ENCODE measurements around the gene KCNK10. TPM values are rescaled to one million over a fixed set of nuclear protein-coding genes. Genes with fewer than 3 reads are reported as not detected.

KCNK10 gene
- total RNA-seq, 2 experiments from 2014 or later = not detected

- H3K4me3 Mint-ChIP-seq = no peak overlapping the region
- ATAC-seq (ENCODE audit: poor library complexity) = no peak
- peak in 1 of 14 experiments; percentile 27 for DNase-seq
These were observed 159.3 kb downstream of the KCNK10 start for GRCh38 chr14:88163731-88164255.

GRCh38 chr14:88156127-88156526 is 166.9 kb downstream of the KCNK10 start:
- Histone ChIP-seq H3K9me3 (ENCODE audit: control insufficient read depth in 1 of 2, insufficient read depth in 1 of 2, low read length in 2 of 2) (peaks cover 0 to 3% of the 10 kb centered on the region in 2 experiments), H3K27ac (ENCODE audit: low read depth in 1 of 2, low read length in 2 of 2) (no peak overlapping the region), H3K4me1 (ENCODE audit: insufficient read depth, low read length) (no peaks in the 10 kb centered on the region), H3K36me3 (ENCODE audit: insufficient read depth, low read length) (no peaks in the 10 kb centered on the region), H3K4me3 (ENCODE audit: low read length) (no peak overlapping the region), H3K27me3 (ENCODE audit: control insufficient read depth in 1 of 2, insufficient read depth in 2 of 2, low read length in 2 of 2) (no peaks in the 10 kb centered on the region)
- H3K36me3 Mint-ChIP-seq (ENCODE audit: low read depth) = no peaks in the 10 kb centered on the region
- no peaks in the 10 kb centered on the region for H3K9me3 Mint-ChIP-seq
- CTCF ChIA-PET = no interaction called here
- H3K27ac Mint-ChIP-seq = no peak overlapping the region
- no peaks in the 10 kb centered on the region for H3K4me1 Mint-ChIP-seq (ENCODE audit: low read depth)
- DNase-seq (no peak), ATAC-seq (ENCODE audit: poor library complexity) (no peak)
- H3K4me3 Mint-ChIP-seq = no peak overlapping the region
- POLR2A ChIA-PET = no interaction called here
- intact Hi-C loops (cut with DNase I, micrococcal nuclease) = no loop called here
- no peak for TF ChIP-seq CTCF (IDR thresholded peaks at IDR 0.05)
- peaks cover 4% of the 10 kb centered on the region for H3K27me3 Mint-ChIP-seq

More at GRCh38 chr14:88163731-88164255, 159.3 kb downstream of the KCNK10 start:
- H3K36me3 Mint-ChIP-seq (ENCODE audit: low read depth) = no peaks in the 10 kb centered on the region
- TF ChIP-seq CTCF (IDR thresholded peaks at IDR 0.05) = no peak
- no peaks in the 10 kb centered on the region for H3K27me3 ChIP-seq (ENCODE audit: control insufficient read depth in 1 of 2, insufficient read depth in 2 of 2, low read length in 2 of 2)
- no peaks in the 10 kb centered on the region for H3K4me1 Mint-ChIP-seq (ENCODE audit: low read depth)
- no peaks in the 10 kb centered on the region for H3K9me3 ChIP-seq (ENCODE audit: control insufficient read depth in 1 of 2, insufficient read depth in 1 of 2, low read length in 2 of 2)
- H3K4me3 ChIP-seq (ENCODE audit: low read length) = no peak overlapping the region
- no peaks in the 10 kb centered on the region for H3K9me3 Mint-ChIP-seq
- no peak overlapping the region for H3K27ac ChIP-seq (ENCODE audit: low read depth in 1 of 2, low read length in 2 of 2)
- H3K27ac Mint-ChIP-seq = no peak overlapping the region
- H3K4me1 ChIP-seq (ENCODE audit: insufficient read depth, low read length) = peaks cover 6% of the 10 kb centered on the region
- CTCF ChIA-PET = no interaction called here
- POLR2A ChIA-PET = no interaction called here
- intact Hi-C loops (cut with DNase I, micrococcal nuclease) = no loop called here
- H3K36me3 ChIP-seq (ENCODE audit: insufficient read depth, low read length) = no peaks in the 10 kb centered on the region
- H3K27me3 Mint-ChIP-seq = peaks cover 9% of the 10 kb centered on the region

GRCh38 chr14:88154926-88155325 is 168.1 kb downstream of the KCNK10 start:
- CTCF ChIA-PET = no interaction called here
- Mint-ChIP-seq H3K4me3 (no peak overlapping the region), H3K27me3 (no peaks in the 10 kb centered on the region), H3K36me3 (ENCODE audit: low read depth) (no peaks in the 10 kb centered on the region), H3K9me3 (no peaks in the 10 kb centered on the region), H3K27ac (no peak overlapping the region), H3K4me1 (ENCODE audit: low read depth) (no peaks in the 10 kb centered on the region)
- H3K27me3 ChIP-seq (ENCODE audit: control insufficient read depth in 1 of 2, insufficient read depth in 2 of 2, low read length in 2 of 2) = no peaks in the 10 kb centered on the region
- H3K36me3 ChIP-seq (ENCODE audit: insufficient read depth, low read length) = no peaks in the 10 kb centered on the region
- H3K4me3 ChIP-seq (ENCODE audit: low read length) = no peak overlapping the region
- DNase-seq = no peak
- intact Hi-C loops (cut with DNase I, micrococcal nuclease) = no loop called here
- TF ChIP-seq CTCF (IDR thresholded peaks at IDR 0.05) = no peak
- ATAC-seq (ENCODE audit: poor library complexity) = no peak
- peaks cover 0 to 3% of the 10 kb centered on the region in 2 experiments for H3K9me3 ChIP-seq (ENCODE audit: control insufficient read depth in 1 of 2, insufficient read depth in 1 of 2, low read length in 2 of 2)
- H3K27ac ChIP-seq (ENCODE audit: low read depth in 1 of 2, low read length in 2 of 2) = no peak overlapping the region
- no peaks in the 10 kb centered on the region for H3K4me1 ChIP-seq (ENCODE audit: insufficient read depth, low read length)
- POLR2A ChIA-PET = no interaction called here
